HG03039 (cell line): ENCODE measurements around the gene ZNF700.
A peak's percentile ranks its signal among the peaks of the same experiment; 100 is the strongest.
"Not testable (repeated sequence)": the region's sequence is repeated elsewhere in the genome, so short reads cannot be mapped to it uniquely, and the experiment has no call there.

ENCODE experiments used
- ATAC-seq: cut with Tn5 transposase; IDR thresholded peaks from one replicate; pipeline ENCODE4 v1.9.1; 2021; ENCODE audit warnings: mild to moderate bottlenecking, moderate library complexity; ENCODE audit not compliant: unreplicated experiment

ZNF700 gene

GRCh38 chr19:11938383-11938782 is 13.5 kb downstream of the ZNF700 start:
- not testable (repeated sequence) for ATAC-seq

- ATAC-seq, result not testable (repeated sequence)
Measured at GRCh38 chr19:11941361-11941887, 16.5 kb downstream of the ZNF700 start.

- ATAC-seq, result no peak
Measured at GRCh38 chr19:11942008-11942842, 17.3 kb downstream of the ZNF700 start.

DNA sequence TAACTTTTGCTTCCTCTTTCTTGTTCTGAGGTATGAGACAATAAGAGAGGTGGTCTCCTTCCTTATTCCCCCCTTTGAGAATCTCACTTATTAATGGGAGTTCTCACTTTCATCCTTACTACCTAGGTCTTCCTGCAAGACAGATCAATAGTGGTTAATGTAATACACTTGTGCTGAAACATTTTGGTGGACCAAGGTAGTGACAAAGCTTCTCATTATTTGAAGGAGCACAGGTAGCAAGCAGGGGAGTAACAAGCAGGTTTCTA is 17.9 kb downstream of the ZNF700 start:
- no peak for ATAC-seq

- no peak for ATAC-seq
Measured at GRCh38 chr19:11944656-11945055, 19.7 kb downstream of the ZNF700 start.

GRCh38 chr19:11948646-11949045 is 23.7 kb downstream of the ZNF700 start:
- ATAC-seq, result no peak

DNA sequence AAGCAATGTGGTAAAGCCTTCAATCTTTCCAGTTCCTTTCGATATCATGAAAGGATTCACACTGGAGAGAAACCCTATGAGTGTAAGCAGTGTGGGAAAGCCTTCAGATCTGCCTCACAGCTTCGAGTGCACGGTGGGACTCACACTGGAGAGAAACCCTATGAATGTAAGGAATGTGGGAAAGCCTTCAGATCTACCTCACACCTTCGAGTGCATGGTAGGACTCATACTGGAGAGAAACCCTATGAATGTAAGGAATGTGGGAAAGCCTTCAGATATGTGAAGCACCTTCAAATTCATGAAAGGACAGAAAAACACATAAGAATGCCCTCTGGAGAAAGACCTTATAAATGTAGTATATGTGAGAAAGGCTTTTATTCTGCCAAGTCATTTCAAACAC is 24.3 kb downstream of the ZNF700 start:
- ATAC-seq, result no peak

- not testable (repeated sequence) for ATAC-seq
Measured at GRCh38 chr19:11949614-11950080, 24.7 kb downstream of the ZNF700 start.

DNA sequence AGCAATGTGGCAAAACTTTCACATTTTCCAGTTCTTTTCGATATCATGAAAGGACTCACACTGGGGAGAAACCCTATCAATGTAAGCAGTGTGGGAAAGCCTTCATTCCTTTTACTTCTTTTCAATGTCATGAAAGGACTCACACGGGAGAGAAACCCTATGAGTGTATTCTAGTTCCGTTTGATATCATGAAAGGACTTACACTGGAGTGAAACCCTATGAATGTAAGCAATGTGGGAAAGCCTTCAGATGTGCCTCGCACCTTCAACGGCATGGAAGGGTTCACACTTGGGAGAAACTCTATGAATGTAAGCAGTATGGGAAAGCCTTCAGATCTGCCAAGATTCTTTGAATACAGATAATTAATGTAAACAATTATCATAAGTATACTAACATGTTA is 25.4 kb downstream of the ZNF700 start:
- ATAC-seq, result no peak

GRCh38 chr19:11963566-11964355 is 38.9 kb downstream of the ZNF700 start:
- no peak for ATAC-seq

- ATAC-seq, result no peak
Measured at GRCh38 chr19:11964496-11964857, 39.6 kb downstream of the ZNF700 start.

GRCh38 chr19:11964858-11965645 is 40.1 kb downstream of the ZNF700 start, which contains the start of gene ZNF763:
ZNF763 (plus strand) TSS chr19:11965040; CDS start chr19:11965209, 169 bp downstream.
- peak; percentile 69 for ATAC-seq

GRCh38 chr19:11970174-11970573 is 45.3 kb downstream of the ZNF700 start:
- ATAC-seq, result no peak

- ATAC-seq, result no peak
Measured at GRCh38 chr19:11971041-11971440, 46.1 kb downstream of the ZNF700 start.

DNA sequence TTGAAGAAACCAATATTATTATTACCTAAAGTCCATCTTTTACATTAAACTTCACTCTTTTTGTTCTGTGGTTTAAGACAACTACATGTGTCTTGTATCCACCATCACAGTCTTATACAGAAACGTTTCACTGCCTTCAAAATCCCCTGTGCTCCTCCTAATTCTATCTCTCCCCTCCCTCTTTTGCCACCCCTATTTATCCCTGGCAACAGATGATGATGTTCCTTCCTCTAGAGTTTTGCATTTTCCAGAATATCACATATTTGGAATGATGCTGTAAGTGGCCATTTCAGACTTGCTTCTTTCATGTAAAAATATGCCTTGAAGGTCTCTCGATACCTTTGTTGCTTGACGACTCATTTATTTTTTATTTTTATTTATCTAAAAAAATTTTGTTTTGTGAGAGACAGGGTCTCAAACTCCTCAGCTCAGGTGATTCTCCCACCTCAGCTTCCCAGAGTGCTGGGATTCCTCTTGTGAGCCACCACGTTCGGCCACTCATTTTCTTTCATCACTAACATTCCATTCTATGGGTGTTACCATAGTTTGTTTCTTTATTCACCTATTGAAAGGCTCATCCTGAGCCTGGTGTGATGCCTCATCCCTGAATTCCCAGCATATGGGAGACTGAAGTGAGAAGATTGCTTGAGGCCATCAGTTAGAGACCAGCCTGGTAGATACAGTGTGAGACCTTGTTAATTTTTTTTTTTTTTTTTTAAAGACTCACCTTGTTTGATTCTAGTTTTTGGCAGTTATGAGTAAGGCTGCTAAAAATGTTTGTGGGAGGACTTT is 48.3 kb downstream of the ZNF700 start:
- no peak for ATAC-seq

GRCh38 chr19:11978492-11979100 is 53.7 kb downstream of the ZNF700 start:
- no peak for ATAC-seq

DNA sequence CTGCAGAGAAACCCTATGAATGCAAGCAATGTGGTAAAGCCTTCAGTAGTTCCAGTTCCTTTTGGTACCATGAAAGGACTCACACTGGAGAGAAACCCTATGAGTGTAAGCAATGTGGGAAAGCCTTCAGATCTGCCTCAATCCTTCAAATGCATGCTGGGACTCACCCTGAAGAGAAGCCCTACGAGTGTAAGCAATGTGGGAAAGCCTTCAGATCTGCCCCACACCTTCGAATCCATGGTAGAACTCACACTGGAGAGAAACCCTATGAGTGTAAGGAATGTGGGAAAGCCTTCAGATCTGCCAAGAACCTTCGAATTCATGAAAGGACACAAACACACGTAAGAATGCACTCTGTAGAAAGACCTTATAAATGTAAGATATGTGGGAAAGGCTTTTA is 54.6 kb downstream of the ZNF700 start:
- ATAC-seq, result no peak

DNA sequence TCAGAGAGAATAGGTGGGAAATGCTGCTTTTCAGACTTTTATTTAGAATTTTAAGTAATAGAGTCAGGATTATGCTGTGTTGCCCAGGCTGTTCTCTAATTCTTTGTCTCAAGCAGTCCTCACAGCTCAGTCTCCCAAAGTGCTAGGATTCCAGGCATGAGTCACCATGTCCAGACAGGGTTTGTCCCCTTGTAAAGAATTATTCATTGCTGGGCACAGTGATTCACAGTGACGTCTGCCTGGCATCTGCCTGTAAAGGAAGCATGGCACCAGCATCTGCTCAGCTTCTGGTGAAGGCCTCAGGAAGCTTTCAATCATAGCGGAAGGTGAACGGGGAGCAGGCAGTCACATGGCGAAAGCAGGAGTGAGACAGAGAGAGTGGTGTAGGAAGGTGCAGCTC is 57.6 kb downstream of the ZNF700 start:
- ATAC-seq, result no peak

GRCh38 chr19:11984986-11985385 is 60.1 kb downstream of the ZNF700 start:
- no peak for ATAC-seq

DNA sequence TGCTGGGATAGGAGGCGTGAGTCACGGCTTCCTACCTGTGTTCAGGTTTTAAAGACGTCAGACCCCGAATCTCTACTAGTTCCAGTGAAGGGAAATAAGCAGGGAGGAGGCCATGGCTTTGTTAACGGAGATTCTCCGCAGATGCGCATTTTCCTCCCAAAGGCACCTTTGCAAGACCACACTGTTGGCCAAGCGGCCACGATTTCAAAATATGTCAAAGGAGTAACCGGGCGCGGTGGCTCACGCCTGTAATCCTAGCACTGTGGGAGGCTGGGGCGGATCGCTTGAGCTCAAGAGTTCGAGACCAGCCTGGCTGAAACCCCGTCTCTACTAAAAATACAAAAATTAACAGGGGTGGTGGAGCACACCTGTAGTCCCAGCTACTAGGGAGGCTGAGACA is 61.8 kb downstream of the ZNF700 start:
- ATAC-seq, result no peak
